GM19468 (cell line): ENCODE data around the gene MTF2.

Source experiments
- ATAC-seq: cut with Tn5 transposase; IDR thresholded peaks from one replicate; pipeline ENCODE4 v1.9.1; 2021; ENCODE audit warnings: mild to moderate bottlenecking, moderate library complexity, moderate number of reproducible peaks; ENCODE audit not compliant: unreplicated experiment; ENCODE audit errors: extremely low read depth

The MTF2 gene

GRCh38 chr1:93178418-93178817 lies 99.3 kb downstream of the MTF2 start:
- ATAC-seq, result no peak

DNA sequence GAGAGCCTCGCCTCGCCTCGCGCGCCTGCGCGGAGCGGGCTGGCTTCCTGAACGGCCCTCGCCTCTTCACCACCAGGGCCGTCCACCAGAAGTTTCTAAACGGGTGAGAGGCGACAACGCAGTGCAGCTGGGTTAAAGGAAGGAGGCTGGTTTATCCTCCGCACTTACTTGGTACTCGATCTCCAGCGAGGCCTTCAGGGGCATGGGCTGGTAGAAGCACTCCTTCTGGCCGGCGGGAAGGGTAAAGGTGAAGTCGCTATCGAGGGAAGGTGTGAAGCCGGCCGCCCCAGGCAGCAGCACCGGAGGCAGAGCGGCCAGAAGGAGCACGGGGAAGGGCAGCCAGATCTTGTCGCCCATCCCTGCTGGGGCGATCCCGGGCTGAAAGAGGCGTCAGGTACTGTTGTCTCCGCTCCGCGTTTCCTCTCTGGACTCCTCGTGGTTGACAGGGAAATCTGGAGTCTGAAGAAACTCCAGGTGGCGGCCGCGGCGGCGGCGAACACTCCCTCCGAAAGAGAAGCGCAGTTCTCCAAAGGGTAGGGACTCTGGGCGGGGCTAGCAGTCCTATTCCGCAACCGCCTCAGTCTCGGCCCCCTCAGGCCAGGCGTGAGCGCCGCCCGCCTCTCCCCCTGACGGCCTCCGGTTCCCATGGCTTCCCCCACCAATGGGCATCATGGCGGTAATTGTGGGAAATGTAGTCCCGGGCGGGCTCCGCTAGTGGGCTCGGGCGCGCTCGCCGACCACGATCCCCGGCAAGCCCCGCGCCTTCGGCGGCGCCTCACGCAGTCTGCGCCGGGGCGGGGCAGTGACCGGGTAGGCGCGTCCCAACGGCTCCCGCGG lies 101.0 kb downstream of the MTF2 start, which contains the start of gene TMED5:
TMED5 (minus strand) TSS at position 528 of the 837 bp plus-strand sequence; CDS start at position 357, 171 bp downstream.
- peak; percentile 84 for ATAC-seq

DNA sequence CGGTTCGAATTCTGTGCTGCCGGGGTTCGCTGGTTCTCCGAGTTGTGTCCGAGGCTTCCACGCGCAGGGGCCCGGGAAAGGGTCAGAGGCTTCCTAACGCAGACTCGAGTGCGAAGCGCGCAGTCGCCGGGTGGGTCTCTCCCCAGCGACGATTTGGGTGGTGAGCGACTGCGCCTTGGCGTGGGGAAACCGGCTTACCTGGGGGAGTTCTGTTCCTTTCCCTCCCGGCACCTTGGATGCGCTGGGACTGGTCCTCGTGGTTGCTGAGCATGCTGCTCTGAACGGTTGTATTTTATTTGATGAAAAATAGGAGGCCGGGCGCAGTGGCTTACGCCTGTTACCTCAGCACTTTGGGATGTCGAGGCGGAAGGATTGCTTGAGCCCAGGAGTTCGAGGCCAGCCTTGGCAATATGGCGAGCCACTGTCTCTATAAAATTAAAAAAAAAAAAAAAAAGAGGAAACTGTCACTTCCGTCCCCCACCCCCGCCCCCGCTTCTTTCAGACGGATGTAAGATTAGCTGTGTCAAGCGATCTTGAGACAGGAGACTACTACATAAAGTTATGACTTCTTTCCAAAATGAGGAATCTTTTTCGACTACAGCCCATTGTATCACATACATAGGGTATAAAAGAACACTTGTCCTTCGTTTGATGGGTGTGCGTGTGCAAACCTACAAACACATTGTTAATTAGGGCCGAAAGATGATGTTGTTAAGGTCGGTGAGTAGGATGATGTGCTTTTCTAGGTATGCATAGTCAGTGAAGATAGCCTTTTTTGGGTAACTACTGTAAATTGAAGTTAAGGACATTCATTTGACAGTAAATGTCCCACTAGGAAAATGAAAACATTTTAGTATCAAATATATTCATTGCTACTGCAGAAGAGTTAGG lies 101.9 kb downstream of the MTF2 start, which contains the start of gene CCDC18:
CCDC18 (plus strand) TSS at position 2 of the 891 bp plus-strand sequence. CDS start 2,638 bp downstream, outside the sequence.
- no peak for ATAC-seq

- no peak for ATAC-seq
These were observed 107.6 kb downstream of the MTF2 start for GRCh38 chr1:93186667-93187066.
